ENCODE results near the gene EHD3. TPM values are rescaled to one million over a fixed set of nuclear protein-coding genes. Genes with fewer than 3 reads are reported as not detected.

The EHD3 gene
- total RNA-seq, 1 donor from 2014 or later = 40.3 TPM

- Mint-ChIP-seq H3K27me3 (no peaks in the 10 kb centered on the region), H3K9me3 (peaks cover 3% of the 10 kb centered on the region), H3K36me3 (ENCODE audit: low read depth) (peaks cover 5% of the 10 kb centered on the region), H3K4me3 (no peak overlapping the region), H3K4me1 (peaks cover 10% of the 10 kb centered on the region), H3K27ac (no peak overlapping the region)
- TF ChIP-seq, protein P1, sequence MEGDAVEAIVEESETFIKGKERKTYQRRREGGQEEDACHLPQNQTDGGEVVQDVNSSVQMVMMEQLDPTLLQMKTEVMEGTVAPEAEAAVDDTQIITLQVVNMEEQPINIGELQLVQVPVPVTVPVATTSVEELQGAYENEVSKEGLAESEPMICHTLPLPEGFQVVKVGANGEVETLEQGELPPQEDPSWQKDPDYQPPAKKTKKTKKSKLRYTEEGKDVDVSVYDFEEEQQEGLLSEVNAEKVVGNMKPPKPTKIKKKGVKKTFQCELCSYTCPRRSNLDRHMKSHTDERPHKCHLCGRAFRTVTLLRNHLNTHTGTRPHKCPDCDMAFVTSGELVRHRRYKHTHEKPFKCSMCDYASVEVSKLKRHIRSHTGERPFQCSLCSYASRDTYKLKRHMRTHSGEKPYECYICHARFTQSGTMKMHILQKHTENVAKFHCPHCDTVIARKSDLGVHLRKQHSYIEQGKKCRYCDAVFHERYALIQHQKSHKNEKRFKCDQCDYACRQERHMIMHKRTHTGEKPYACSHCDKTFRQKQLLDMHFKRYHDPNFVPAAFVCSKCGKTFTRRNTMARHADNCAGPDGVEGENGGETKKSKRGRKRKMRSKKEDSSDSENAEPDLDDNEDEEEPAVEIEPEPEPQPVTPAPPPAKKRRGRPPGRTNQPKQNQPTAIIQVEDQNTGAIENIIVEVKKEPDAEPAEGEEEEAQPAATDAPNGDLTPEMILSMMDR (IDR thresholded peaks at IDR 0.05) = no peak
- intact Hi-C loops (cut with micrococcal nuclease) = no loop called here
- POLR2A ChIA-PET = no interaction called here
- no peak for DNase-seq
- no peak for ATAC-seq (ENCODE audit: low read depth)
- CTCF ChIA-PET = interaction anchor here (1.0 kb wide), 1 partner anchor 136 kb away, joined by 4 read pairs; no protein-coding TSS in a partner anchor
Observed at GRCh38 chr2:31197166-31197565, 36.8 kb upstream of the EHD3 start.

GRCh38 chr2:31197669-31198068 is 36.3 kb upstream of the EHD3 start:
- no peak for ATAC-seq (ENCODE audit: low read depth)
- Mint-ChIP-seq H3K4me3 (no peak overlapping the region), H3K36me3 (ENCODE audit: low read depth) (peaks cover 5% of the 10 kb centered on the region), H3K27ac (no peak overlapping the region), H3K9me3 (peaks cover 3% of the 10 kb centered on the region), H3K4me1 (peaks cover 10% of the 10 kb centered on the region), H3K27me3 (no peaks in the 10 kb centered on the region)
- TF ChIP-seq, protein P1 (IDR thresholded peaks at IDR 0.05) = no peak
- DNase-seq = no peak
- intact Hi-C loops (cut with micrococcal nuclease) = no loop called here
- CTCF ChIA-PET = interaction anchor here (1.0 kb wide), 1 partner anchor 135 kb away, joined by 4 read pairs; no protein-coding TSS in a partner anchor
- POLR2A ChIA-PET = no interaction called here

GRCh38 chr2:31199206-31199605 is 34.7 kb upstream of the EHD3 start:
- Mint-ChIP-seq H3K27ac (no peak overlapping the region), H3K4me3 (no peak overlapping the region), H3K4me1 (peaks cover 3% of the 10 kb centered on the region), H3K9me3 (peaks cover 3% of the 10 kb centered on the region), H3K36me3 (ENCODE audit: low read depth) (peaks cover 5% of the 10 kb centered on the region), H3K27me3 (no peaks in the 10 kb centered on the region)
- intact Hi-C loops (cut with micrococcal nuclease) = no loop called here
- TF ChIP-seq, protein P1 (IDR thresholded peaks at IDR 0.05) = no peak
- ATAC-seq (ENCODE audit: low read depth) (no peak), DNase-seq (no peak)
- ChIA-PET CTCF (interaction anchor here (0.6 kb wide), 1 partner anchor 577 kb away, joined by 4 read pairs; no protein-coding TSS in a partner anchor), POLR2A (no interaction called here)

DNA sequence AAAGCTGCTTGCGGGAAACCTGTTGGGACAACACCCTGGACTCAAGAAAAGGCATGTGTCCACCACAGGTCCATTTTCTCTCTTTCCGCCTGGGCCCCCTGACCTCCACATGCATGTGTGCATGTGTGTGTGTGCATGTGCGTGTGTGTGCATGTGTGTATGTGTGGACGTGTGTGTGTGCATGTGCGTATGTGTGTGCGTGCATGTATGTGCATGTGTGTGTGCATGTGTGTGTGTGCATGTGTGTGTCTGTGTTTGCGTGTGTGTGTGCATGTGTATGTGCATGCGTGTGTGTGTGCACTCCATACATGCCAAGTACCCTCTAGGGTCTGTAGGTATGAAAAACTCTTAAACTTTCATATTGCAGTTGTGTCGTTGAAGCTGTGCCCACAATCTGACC is 33.0 kb upstream of the EHD3 start:
- H3K4me3 Mint-ChIP-seq = no peak overlapping the region
- no peak overlapping the region for H3K27ac Mint-ChIP-seq
- no peaks in the 10 kb centered on the region for H3K4me1 Mint-ChIP-seq
- ATAC-seq (ENCODE audit: low read depth) (no peak), DNase-seq (no peak)
- TF ChIP-seq, protein P1 (IDR thresholded peaks at IDR 0.05) = no peak
- POLR2A ChIA-PET = no interaction called here
- CTCF ChIA-PET = no interaction called here
- intact Hi-C loops (cut with micrococcal nuclease) = no loop called here
- peaks cover 5% of the 10 kb centered on the region for H3K36me3 Mint-ChIP-seq (ENCODE audit: low read depth)
- peaks cover 3% of the 10 kb centered on the region for H3K9me3 Mint-ChIP-seq
- H3K27me3 Mint-ChIP-seq = no peaks in the 10 kb centered on the region

DNA sequence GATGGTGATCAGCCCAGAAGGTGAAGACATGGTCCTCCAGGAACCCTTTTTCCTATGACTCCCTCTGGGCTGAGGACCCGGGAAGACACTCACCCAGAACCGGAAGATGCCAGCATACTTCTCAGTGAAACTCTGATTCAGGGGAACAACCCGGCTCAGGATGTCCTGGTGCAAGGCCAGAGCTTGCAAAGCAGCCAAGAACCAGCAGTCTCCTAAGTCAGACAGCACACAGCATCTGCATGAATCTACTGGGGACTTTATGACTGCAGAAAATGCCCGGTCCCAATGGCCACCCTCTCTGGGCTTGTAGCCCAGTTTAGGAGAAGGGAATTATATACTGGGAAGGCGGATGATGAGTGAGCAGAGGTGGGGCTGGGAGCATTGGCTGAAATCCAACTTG is 31.9 kb upstream of the EHD3 start:
- CTCF ChIA-PET = no interaction called here
- Mint-ChIP-seq H3K4me1 (no peaks in the 10 kb centered on the region), H3K27me3 (no peaks in the 10 kb centered on the region), H3K9me3 (peaks cover 3% of the 10 kb centered on the region), H3K27ac (no peak overlapping the region), H3K4me3 (no peak overlapping the region), H3K36me3 (ENCODE audit: low read depth) (peaks cover 5% of the 10 kb centered on the region)
- TF ChIP-seq, protein P1 (IDR thresholded peaks at IDR 0.05) = no peak
- POLR2A ChIA-PET = no interaction called here
- no peak for ATAC-seq (ENCODE audit: low read depth)
- intact Hi-C loops (cut with micrococcal nuclease) = no loop called here
- DNase-seq = no peak
